Measurements from ENCODE around the gene ZBTB39. TPM values are rescaled to one million over a fixed set of nuclear protein-coding genes. Genes with fewer than 3 reads are reported as not detected.

The ZBTB39 gene
- polyA plus RNA-seq, 1 of the 3 experiments (the other 2 are of a cell fraction), result 3.7 TPM

GRCh38 chr12:57046947-57047890 lies 40.9 kb upstream of the ZBTB39 start:
- Histone ChIP-seq H3K9me3 (no peaks in the 10 kb centered on the region), H2AFZ (ENCODE audit: low read depth) (no peak overlapping the region), H3F3A (replicated peaks; ENCODE audit: insufficient read depth) (no peaks in the 10 kb centered on the region), H3K4me3 (ENCODE audit: low read depth in 2 of 2, low read length in 1 of 2) (no peak overlapping the region), H3K4me1 (ENCODE audit: control insufficient read depth in 1 of 2, insufficient read depth in 2 of 2, low read depth in 1 of 2, low read length in 1 of 2) (no peaks in the 10 kb centered on the region), H4K20me1 (ENCODE audit: insufficient read depth) (no peaks in the 10 kb centered on the region), H3K9me2 (no peaks in the 10 kb centered on the region), H3K4me2 (no peak overlapping the region), H3K36me3 (replicated peaks in 1 of 2; ENCODE audit: control insufficient read depth in 1 of 2, insufficient read depth in 2 of 2, low read length in 1 of 2) (no peaks in the 10 kb centered on the region), H3K9ac (no peak overlapping the region), H3K79me2 (ENCODE audit: insufficient read depth) (no peaks in the 10 kb centered on the region), H3K27ac (ENCODE audit: low read depth in 2 of 2, low read length in 1 of 2) (no peak overlapping the region), H3K27me3 (ENCODE audit: insufficient read depth) (no peaks in the 10 kb centered on the region; the same call in 1 of the 2 replicates)
- ChIA-PET POLR2A (no interaction called here), CTCF (interaction anchor here (0.7 to 8.6 kb wide), 10 partner anchors 14 to 136 kb away, joined by 3 to 81 read pairs (median 4); partner anchors contain the start of gene ZBTB39)
- no peak for DNase-seq
- no peak for TF ChIP-seq POLR2AphosphoS5 (IDR thresholded peaks at IDR 0.05; ENCODE audit: low read depth, low read length)
- no peak for TF ChIP-seq TEAD4 (IDR thresholded peaks at IDR 0.05; ENCODE audit: borderline replicate concordance, insufficient read depth)
- WGBS (ENCODE audit: low lambda C conversion rate), result 43% methylated on average over 10 of the region's 10 CpGs

GRCh38 chr12:57046086-57046791 lies 39.9 kb upstream of the ZBTB39 start:
- no peak overlapping the region for H3K4me3 ChIP-seq (ENCODE audit: low read depth in 2 of 2, low read length in 1 of 2)
- TF ChIP-seq CTCF (IDR thresholded peaks at IDR 0.05) (no peak), ZBTB33 (IDR thresholded peaks at IDR 0.05; ENCODE audit: borderline replicate concordance, low read depth) (no peak), RFX5 (IDR thresholded peaks at IDR 0.05; ENCODE audit: low read length) (no peak), NRF1 (IDR thresholded peaks at IDR 0.05; ENCODE audit: low read depth, low read length) (no peak), TEAD4 (IDR thresholded peaks at IDR 0.05; ENCODE audit: borderline replicate concordance, insufficient read depth) (no peak), ELF1 (IDR thresholded peaks at IDR 0.05) (no peak), MEF2A (IDR thresholded peaks at IDR 0.05; ENCODE audit: borderline replicate concordance, low read depth) (no peak), RCOR1 (IDR thresholded peaks at IDR 0.05; ENCODE audit: low read length) (no peak), RAD21 (IDR thresholded peaks at IDR 0.05; ENCODE audit: low read length) (no peak), IRF3 (IDR thresholded peaks at IDR 0.05; ENCODE audit: low read depth, low read length) (no peak), FOXJ3 (CRISPR knock-in tag; IDR thresholded peaks at IDR 0.05) (no peak), PBX3 (IDR thresholded peaks at IDR 0.05) (no peak), USF1 (IDR thresholded peaks at IDR 0.05; ENCODE audit: borderline replicate concordance, low read depth) (no peak), TCF12 (IDR thresholded peaks at IDR 0.05) (no peak)

More at GRCh38 chr12:57046086-57046791, 39.9 kb upstream of the ZBTB39 start:
- Histone ChIP-seq H2AFZ (ENCODE audit: low read depth) (no peak overlapping the region), H4K20me1 (ENCODE audit: insufficient read depth) (no peaks in the 10 kb centered on the region), H3K79me2 (ENCODE audit: insufficient read depth) (no peaks in the 10 kb centered on the region), H3K27ac (ENCODE audit: low read depth in 2 of 2, low read length in 1 of 2) (no peak overlapping the region), H3K4me2 (no peak overlapping the region), H3K36me3 (replicated peaks in 1 of 2; ENCODE audit: control insufficient read depth in 1 of 2, insufficient read depth in 2 of 2, low read length in 1 of 2) (no peaks in the 10 kb centered on the region), H3K4me1 (ENCODE audit: control insufficient read depth in 1 of 2, insufficient read depth in 2 of 2, low read depth in 1 of 2, low read length in 1 of 2) (no peaks in the 10 kb centered on the region), H3K9me2 (no peaks in the 10 kb centered on the region), H3K9ac (no peak overlapping the region), H3K27me3 (ENCODE audit: insufficient read depth) (peaks cover 6% of the 10 kb centered on the region), H3K9me3 (no peaks in the 10 kb centered on the region), H3F3A (replicated peaks; ENCODE audit: insufficient read depth) (no peaks in the 10 kb centered on the region)
- POLR2A ChIA-PET, result no interaction called here
- 32% methylated on average over 6 of the region's 6 CpGs for WGBS (ENCODE audit: low lambda C conversion rate)
- DNase-seq, result no peak
- CTCF ChIA-PET, result interaction anchor here (0.7 to 8.6 kb wide), 7 partner anchors 15 to 137 kb away, joined by 3 to 81 read pairs (median 4); no protein-coding TSS in a partner anchor

All from SK-N-SH (cell line).